ENCODE data around the gene LUC7L2. TPM values are rescaled to one million over a fixed set of nuclear protein-coding genes. Genes with fewer than 3 reads are reported as not detected.
A peak's percentile ranks its signal among the peaks of the same experiment; 100 is the strongest.

LUC7L2 gene
- total RNA-seq, 2 donors from 2014 or later = 71.0 to 76.0 TPM

- Histone ChIP-seq H3K4me3 (ENCODE audit: low read length) (peak overlapping the region; percentile 99), H3K9ac (ENCODE audit: extremely low read depth, low read length, poor library complexity, severe bottlenecking) (peak overlapping the region; percentile 100), H3K9me3 (ENCODE audit: control insufficient read depth, low read length) (peaks cover 10% of the 10 kb centered on the region), H3K27ac (ENCODE audit: low read depth, low read length) (peak overlapping the region; percentile 100), H3K27me3 (ENCODE audit: control insufficient read depth, insufficient read depth, low read length, poor library complexity, severe bottlenecking) (no peaks in the 10 kb centered on the region), H3K4me1 (ENCODE audit: control insufficient read depth, insufficient read depth, low read length) (no peaks in the 10 kb centered on the region), H3K36me3 (ENCODE audit: control insufficient read depth, insufficient read depth, low read length) (peaks cover 15% of the 10 kb centered on the region)
- H3K27me3 Mint-ChIP-seq (ENCODE audit: insufficient read depth) = no peaks in the 10 kb centered on the region
- 0 to 1% methylated on average over 6 to 9 of the region's 9 CpGs for WGBS, 2 experiments (ENCODE audit: insufficient coverage in 1 of 2, insufficient read length in 1 of 2)
- H3K36me3 Mint-ChIP-seq (ENCODE audit: low read depth) = peaks cover 26% of the 10 kb centered on the region
- peaks cover 5% of the 10 kb centered on the region for H3K4me1 Mint-ChIP-seq
- H3K27ac Mint-ChIP-seq = peak overlapping the region; percentile 100
- TF ChIP-seq CTCF (conservative IDR thresholded peaks at IDR 0.05) = no peak
- H3K9me3 Mint-ChIP-seq = peaks cover 12% of the 10 kb centered on the region
- peak overlapping the region; percentile 97 for H3K4me3 Mint-ChIP-seq
- no peak for DNase-seq
These were observed 17.9 kb upstream of the LUC7L2 start for GRCh38 chr7:139341776-139342226.

- no peak overlapping the region for H3K27ac ChIP-seq (ENCODE audit: low read depth, low read length)
- H3K9ac ChIP-seq (ENCODE audit: extremely low read depth, low read length, poor library complexity, severe bottlenecking) = no peak overlapping the region
- H3K36me3 ChIP-seq (ENCODE audit: control insufficient read depth, insufficient read depth, low read length) = peaks cover 21% of the 10 kb centered on the region
- Mint-ChIP-seq H3K4me3 (no peak overlapping the region), H3K36me3 (ENCODE audit: low read depth) (peaks cover 44% of the 10 kb centered on the region), H3K9me3 (peaks cover 1% of the 10 kb centered on the region), H3K27ac (no peak overlapping the region), H3K27me3 (ENCODE audit: insufficient read depth) (no peaks in the 10 kb centered on the region), H3K4me1 (peaks cover 5% of the 10 kb centered on the region)
- no peak for TF ChIP-seq CTCF (conservative IDR thresholded peaks at IDR 0.05)
- H3K27me3 ChIP-seq (ENCODE audit: control insufficient read depth, insufficient read depth, low read length, poor library complexity, severe bottlenecking) = no peaks in the 10 kb centered on the region
- H3K4me3 ChIP-seq (ENCODE audit: low read length) = no peak overlapping the region
- H3K9me3 ChIP-seq (ENCODE audit: control insufficient read depth, low read length) = no peaks in the 10 kb centered on the region
- DNase-seq = no peak
- H3K4me1 ChIP-seq (ENCODE audit: control insufficient read depth, insufficient read depth, low read length) = no peaks in the 10 kb centered on the region
- WGBS, 2 experiments (ENCODE audit: insufficient coverage in 1 of 2, insufficient read length in 1 of 2) = 100% methylated on average over 1 of the region's 1 CpG; no CpG with 5 or more reads in 1 of the 2 experiments
These were observed 14.7 kb upstream of the LUC7L2 start for GRCh38 chr7:139345042-139345441.

GRCh38 chr7:139351027-139351426 lies 8.7 kb upstream of the LUC7L2 start:
- H3K27me3 ChIP-seq (ENCODE audit: control insufficient read depth, insufficient read depth, low read length, poor library complexity, severe bottlenecking) = no peaks in the 10 kb centered on the region
- H3K9me3 Mint-ChIP-seq = no peaks in the 10 kb centered on the region
- H3K36me3 ChIP-seq (ENCODE audit: control insufficient read depth, insufficient read depth, low read length) = peaks cover 13% of the 10 kb centered on the region
- no peak overlapping the region for H3K4me3 ChIP-seq (ENCODE audit: low read length)
- no peak overlapping the region for H3K9ac ChIP-seq (ENCODE audit: extremely low read depth, low read length, poor library complexity, severe bottlenecking)
- no peaks in the 10 kb centered on the region for H3K9me3 ChIP-seq (ENCODE audit: control insufficient read depth, low read length)
- no peak for DNase-seq
- H3K4me1 Mint-ChIP-seq = no peaks in the 10 kb centered on the region
- H3K36me3 Mint-ChIP-seq (ENCODE audit: low read depth) = peaks cover 42% of the 10 kb centered on the region
- no peak overlapping the region for H3K4me3 Mint-ChIP-seq
- no peak for TF ChIP-seq CTCF (conservative IDR thresholded peaks at IDR 0.05)
- WGBS, 2 experiments (ENCODE audit: insufficient coverage in 1 of 2, insufficient read length in 1 of 2) = 82 to 84% methylated on average over 2 of the region's 2 CpGs
- H3K27me3 Mint-ChIP-seq (ENCODE audit: insufficient read depth) = no peaks in the 10 kb centered on the region
- H3K4me1 ChIP-seq (ENCODE audit: control insufficient read depth, insufficient read depth, low read length) = no peaks in the 10 kb centered on the region
- no peak overlapping the region for H3K27ac Mint-ChIP-seq
- H3K27ac ChIP-seq (ENCODE audit: low read depth, low read length) = no peak overlapping the region
